ENCODE results near the gene IL1B.

Gene IL1B

DNA sequence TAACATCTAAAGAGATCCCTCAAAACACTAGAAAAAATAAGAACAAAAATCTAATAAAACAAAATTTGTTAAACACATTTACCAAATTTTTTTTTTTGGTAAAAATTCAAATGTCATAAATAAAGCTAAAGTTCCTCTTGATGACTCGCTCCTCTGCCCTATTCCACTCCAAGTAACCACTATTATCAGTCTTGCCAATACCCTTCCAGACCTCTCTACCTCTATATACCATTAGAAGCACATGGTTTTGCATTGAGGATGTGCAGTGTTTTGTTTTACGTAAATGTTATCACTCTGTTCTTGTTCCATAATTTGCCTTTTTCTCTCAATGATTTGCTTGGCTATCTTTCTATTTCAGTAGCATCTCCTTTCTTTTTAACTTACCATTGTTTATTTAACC, 10.9 kb downstream of the IL1B start:
- no peak overlapping the region for H3K4me2 ChIP-seq (ENCODE audit: low read length)
- no peak overlapping the region for H3K4me3 ChIP-seq (ENCODE audit: low read depth, low read length, poor library complexity, severe bottlenecking)
- H3K9me2 ChIP-seq (ENCODE audit: low read depth, low read length): no peaks in the 10 kb centered on the region
- no peak overlapping the region for H3K27ac ChIP-seq (ENCODE audit: low read depth, low read length, poor library complexity, severe bottlenecking)
- TF ChIP-seq, protein P1, sequence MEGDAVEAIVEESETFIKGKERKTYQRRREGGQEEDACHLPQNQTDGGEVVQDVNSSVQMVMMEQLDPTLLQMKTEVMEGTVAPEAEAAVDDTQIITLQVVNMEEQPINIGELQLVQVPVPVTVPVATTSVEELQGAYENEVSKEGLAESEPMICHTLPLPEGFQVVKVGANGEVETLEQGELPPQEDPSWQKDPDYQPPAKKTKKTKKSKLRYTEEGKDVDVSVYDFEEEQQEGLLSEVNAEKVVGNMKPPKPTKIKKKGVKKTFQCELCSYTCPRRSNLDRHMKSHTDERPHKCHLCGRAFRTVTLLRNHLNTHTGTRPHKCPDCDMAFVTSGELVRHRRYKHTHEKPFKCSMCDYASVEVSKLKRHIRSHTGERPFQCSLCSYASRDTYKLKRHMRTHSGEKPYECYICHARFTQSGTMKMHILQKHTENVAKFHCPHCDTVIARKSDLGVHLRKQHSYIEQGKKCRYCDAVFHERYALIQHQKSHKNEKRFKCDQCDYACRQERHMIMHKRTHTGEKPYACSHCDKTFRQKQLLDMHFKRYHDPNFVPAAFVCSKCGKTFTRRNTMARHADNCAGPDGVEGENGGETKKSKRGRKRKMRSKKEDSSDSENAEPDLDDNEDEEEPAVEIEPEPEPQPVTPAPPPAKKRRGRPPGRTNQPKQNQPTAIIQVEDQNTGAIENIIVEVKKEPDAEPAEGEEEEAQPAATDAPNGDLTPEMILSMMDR (IDR thresholded peaks at IDR 0.05; ENCODE audit: low read length): no peak
- TF ChIP-seq EZH2 (IDR thresholded peaks at IDR 0.05; ENCODE audit: borderline replicate concordance, low read length): no peak
- H3F3A ChIP-seq (ENCODE audit: insufficient read depth, low read length): no peaks in the 10 kb centered on the region
- H3K9ac ChIP-seq (ENCODE audit: low read length): no peak overlapping the region
- H3K9me3 ChIP-seq (ENCODE audit: low read length): no peaks in the 10 kb centered on the region
- H4K20me1 ChIP-seq (ENCODE audit: insufficient read depth, low read length): no peaks in the 10 kb centered on the region
- H3K36me3 ChIP-seq (ENCODE audit: insufficient read depth, low read length): no peaks in the 10 kb centered on the region
- no peaks in the 10 kb centered on the region for H3K4me1 ChIP-seq (ENCODE audit: insufficient read depth, low read length, severe bottlenecking)
- no peaks in the 10 kb centered on the region for H3K27me3 ChIP-seq (ENCODE audit: insufficient read depth, low read length)
- no peak overlapping the region for H2AFZ ChIP-seq (ENCODE audit: low read length)
- H3K79me2 ChIP-seq (ENCODE audit: insufficient read depth, low read length): no peaks in the 10 kb centered on the region

DNA sequence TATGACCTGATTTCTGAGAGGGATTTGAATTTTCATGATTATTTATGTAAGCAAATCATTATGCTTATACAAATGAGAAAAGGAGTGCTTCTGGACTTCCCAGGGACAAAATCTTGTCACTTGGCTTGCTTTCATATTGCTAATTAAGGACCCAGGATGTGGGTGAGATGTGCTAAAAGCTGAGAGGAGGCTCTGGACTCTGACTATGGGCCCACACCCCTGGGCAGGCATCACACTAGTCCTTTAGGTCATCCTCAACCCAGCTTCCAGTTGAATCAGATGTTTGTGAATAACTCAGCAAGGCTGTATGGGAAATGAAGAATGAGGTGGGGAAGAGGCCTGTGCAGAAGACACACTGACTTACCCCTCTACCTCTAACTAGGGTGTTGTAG, 11.9 kb downstream of the IL1B start:
- no peak overlapping the region for H3K4me3 ChIP-seq (ENCODE audit: low read depth, low read length, poor library complexity, severe bottlenecking)
- H3K4me2 ChIP-seq (ENCODE audit: low read length): no peak overlapping the region
- H3K9me2 ChIP-seq (ENCODE audit: low read depth, low read length): no peaks in the 10 kb centered on the region
- H3K27ac ChIP-seq (ENCODE audit: low read depth, low read length, poor library complexity, severe bottlenecking): no peak overlapping the region
- no peak overlapping the region for H2AFZ ChIP-seq (ENCODE audit: low read length)
- H3K4me1 ChIP-seq (ENCODE audit: insufficient read depth, low read length, severe bottlenecking): no peaks in the 10 kb centered on the region
- no peaks in the 10 kb centered on the region for H4K20me1 ChIP-seq (ENCODE audit: insufficient read depth, low read length)
- no peaks in the 10 kb centered on the region for H3K9me3 ChIP-seq (ENCODE audit: low read length)
- no peaks in the 10 kb centered on the region for H3K36me3 ChIP-seq (ENCODE audit: insufficient read depth, low read length)
- no peak for TF ChIP-seq EZH2 (IDR thresholded peaks at IDR 0.05; ENCODE audit: borderline replicate concordance, low read length)
- TF ChIP-seq, protein P1 (IDR thresholded peaks at IDR 0.05; ENCODE audit: low read length): no peak
- no peak overlapping the region for H3K9ac ChIP-seq (ENCODE audit: low read length)
- no peaks in the 10 kb centered on the region for H3K79me2 ChIP-seq (ENCODE audit: insufficient read depth, low read length)
- H3F3A ChIP-seq (ENCODE audit: insufficient read depth, low read length): no peaks in the 10 kb centered on the region
- H3K27me3 ChIP-seq (ENCODE audit: insufficient read depth, low read length): no peaks in the 10 kb centered on the region

DNA sequence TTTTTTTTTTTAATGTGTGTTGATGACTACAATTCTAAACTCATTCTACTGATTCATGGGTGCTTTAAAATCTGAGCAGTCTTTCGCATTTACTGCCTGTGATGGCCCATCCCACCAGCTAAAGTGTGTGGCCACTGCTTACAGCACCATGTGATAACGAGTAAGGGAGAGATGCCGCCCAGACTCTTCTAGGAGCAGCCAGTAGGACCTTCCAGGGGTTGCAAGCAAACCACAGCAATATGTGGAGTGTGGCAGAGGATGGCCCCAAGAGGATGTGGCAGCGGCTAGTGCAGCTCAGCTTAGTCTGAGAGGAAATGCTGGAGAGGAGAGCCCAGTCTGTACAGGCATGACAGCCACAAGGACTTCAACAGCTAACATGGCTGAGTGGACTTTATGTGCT, 14.9 kb downstream of the IL1B start:
- Histone ChIP-seq H3K4me3 (ENCODE audit: low read depth, low read length, poor library complexity, severe bottlenecking) (no peak overlapping the region), H3F3A (ENCODE audit: insufficient read depth, low read length) (no peaks in the 10 kb centered on the region), H3K4me1 (ENCODE audit: insufficient read depth, low read length, severe bottlenecking) (no peaks in the 10 kb centered on the region), H3K79me2 (ENCODE audit: insufficient read depth, low read length) (no peaks in the 10 kb centered on the region), H2AFZ (ENCODE audit: low read length) (no peak overlapping the region), H3K9me2 (ENCODE audit: low read depth, low read length) (no peaks in the 10 kb centered on the region), H3K27ac (ENCODE audit: low read depth, low read length, poor library complexity, severe bottlenecking) (no peak overlapping the region), H3K9ac (ENCODE audit: low read length) (no peak overlapping the region), H3K4me2 (ENCODE audit: low read length) (no peak overlapping the region), H3K27me3 (ENCODE audit: insufficient read depth, low read length) (no peaks in the 10 kb centered on the region), H3K36me3 (ENCODE audit: insufficient read depth, low read length) (no peaks in the 10 kb centered on the region), H3K9me3 (ENCODE audit: low read length) (no peaks in the 10 kb centered on the region), H4K20me1 (ENCODE audit: insufficient read depth, low read length) (no peaks in the 10 kb centered on the region)
- no peak for TF ChIP-seq EZH2 (IDR thresholded peaks at IDR 0.05; ENCODE audit: borderline replicate concordance, low read length)
- TF ChIP-seq, protein P1 (IDR thresholded peaks at IDR 0.05; ENCODE audit: low read length): no peak

Data from OCI-LY1 (cell line).